ENCODE measurements around the gene THEMIS.
A peak's percentile ranks its signal among the peaks of the same experiment; 100 is the strongest.
"Not testable (repeated sequence)": the region's sequence is repeated elsewhere in the genome, so short reads cannot be mapped to it uniquely, and the experiment has no call there.

The THEMIS gene

GRCh38 chr6:127718694-127719093 lies 182.2 kb downstream of the THEMIS start:
- no peak for DNase-seq (ENCODE audit: low read depth)

GRCh38 chr6:127717384-127717783 lies 183.5 kb downstream of the THEMIS start:
- DNase-seq (ENCODE audit: low read depth), result peak; percentile 47

- DNase-seq (ENCODE audit: low read depth), result peak; percentile 1
These were observed 184.4 kb downstream of the THEMIS start for GRCh38 chr6:127716465-127716864.

- no peak for DNase-seq (ENCODE audit: low read depth)
These were observed 190.2 kb downstream of the THEMIS start for GRCh38 chr6:127710668-127711067.

- DNase-seq (ENCODE audit: low read depth), result no peak
These were observed 194.6 kb downstream of the THEMIS start for GRCh38 chr6:127706216-127706615.

GRCh38 chr6:127695108-127695507 lies 205.8 kb downstream of the THEMIS start:
- no peak for DNase-seq (ENCODE audit: low read depth)

- no peak for DNase-seq (ENCODE audit: low read depth)
These were observed 209.7 kb downstream of the THEMIS start for GRCh38 chr6:127691146-127691545.

- DNase-seq (ENCODE audit: low read depth), result no peak
These were observed 210.3 kb downstream of the THEMIS start for GRCh38 chr6:127690588-127690987.

- DNase-seq (ENCODE audit: low read depth), result peak; percentile 36
These were observed 210.8 kb downstream of the THEMIS start for GRCh38 chr6:127690092-127690491.

- DNase-seq (ENCODE audit: low read depth), result not testable (repeated sequence)
These were observed 213.4 kb downstream of the THEMIS start for GRCh38 chr6:127687490-127687889.

GRCh38 chr6:127686084-127686483 lies 214.8 kb downstream of the THEMIS start:
- no peak for DNase-seq (ENCODE audit: low read depth)

GRCh38 chr6:127684501-127684900 lies 216.4 kb downstream of the THEMIS start:
- no peak for DNase-seq (ENCODE audit: low read depth)

All from iris pigment epithelial cell (primary cell).